GM12873 (cell line): ENCODE measurements around the gene EHD2.

Source experiments
- CTCF ChIP-seq: IDR thresholded peaks from 2 replicates; pipeline ENCODE4 v1.5.1; 2012; ENCODE audit warnings: low read depth, mild to moderate bottlenecking, moderate library complexity, low read length, control low read depth; ENCODE audit not compliant: insufficient read depth; ENCODE audit errors: missing control alignments

EHD2 gene

GRCh38 chr19:47752440-47753211 lies 39.4 kb downstream of the EHD2 start:
- no peak for TF ChIP-seq CTCF

GRCh38 chr19:47754206-47755064 lies 41.2 kb downstream of the EHD2 start:
- TF ChIP-seq CTCF = no peak

- TF ChIP-seq CTCF = no peak
These were observed 42.0 kb downstream of the EHD2 start for GRCh38 chr19:47755065-47755761.

- TF ChIP-seq CTCF = no peak
These were observed 42.8 kb downstream of the EHD2 start for GRCh38 chr19:47755762-47756626.

DNA sequence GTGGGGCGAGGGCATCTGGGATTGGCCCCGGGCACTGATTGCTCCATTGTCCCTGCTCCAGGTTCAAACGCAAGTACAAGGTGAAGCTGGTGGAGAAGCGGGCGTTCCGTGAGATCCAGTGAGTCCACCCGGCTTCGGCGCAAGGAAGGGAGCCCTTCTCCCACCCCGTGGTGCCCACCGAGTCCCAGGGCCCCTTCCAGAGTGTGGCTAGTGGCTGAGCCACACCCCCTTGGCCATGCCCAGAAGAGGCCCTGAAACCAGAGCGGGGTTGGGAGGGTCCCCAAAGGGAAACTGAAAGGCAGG lies 43.4 kb downstream of the EHD2 start:
- no peak for TF ChIP-seq CTCF

DNA sequence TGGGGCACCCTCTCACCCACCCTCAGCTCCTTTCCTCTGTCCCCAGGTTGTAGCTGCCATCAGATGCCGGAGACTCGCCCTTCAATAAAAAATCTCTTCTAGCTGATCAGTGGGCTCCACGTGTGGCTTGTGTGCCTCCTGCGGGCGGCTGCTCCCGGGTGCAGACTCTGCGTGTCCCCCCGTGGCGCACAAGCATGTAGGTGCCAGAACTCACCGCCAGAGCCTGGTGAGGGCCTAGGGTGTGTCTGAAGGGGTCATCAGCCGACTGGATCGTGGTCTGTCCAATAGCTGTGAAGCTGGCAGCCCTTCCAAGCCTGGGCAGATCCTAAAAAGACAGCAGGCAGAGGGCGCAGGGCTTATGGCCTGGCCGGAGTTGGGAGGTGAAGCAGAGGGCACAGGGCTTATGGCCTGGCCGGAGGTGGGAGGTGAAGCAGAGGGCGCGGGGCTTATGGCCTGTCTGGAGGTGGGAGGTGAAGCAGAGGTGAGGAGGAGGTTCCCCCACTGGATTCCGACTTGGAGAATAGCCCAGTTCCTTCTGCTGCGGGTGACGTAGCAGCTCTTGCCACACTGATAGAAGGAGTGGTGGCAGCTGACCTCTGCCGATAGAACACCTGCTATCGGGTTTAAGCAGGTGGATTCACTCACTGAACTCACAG lies 43.9 kb downstream of the EHD2 start:
- TF ChIP-seq CTCF = no peak
